ENCODE data around the gene NOCT.
"Not testable (repeated sequence)": the region's sequence is repeated elsewhere in the genome, so short reads cannot be mapped to it uniquely, and the experiment has no call there.

Gene NOCT, protein sequence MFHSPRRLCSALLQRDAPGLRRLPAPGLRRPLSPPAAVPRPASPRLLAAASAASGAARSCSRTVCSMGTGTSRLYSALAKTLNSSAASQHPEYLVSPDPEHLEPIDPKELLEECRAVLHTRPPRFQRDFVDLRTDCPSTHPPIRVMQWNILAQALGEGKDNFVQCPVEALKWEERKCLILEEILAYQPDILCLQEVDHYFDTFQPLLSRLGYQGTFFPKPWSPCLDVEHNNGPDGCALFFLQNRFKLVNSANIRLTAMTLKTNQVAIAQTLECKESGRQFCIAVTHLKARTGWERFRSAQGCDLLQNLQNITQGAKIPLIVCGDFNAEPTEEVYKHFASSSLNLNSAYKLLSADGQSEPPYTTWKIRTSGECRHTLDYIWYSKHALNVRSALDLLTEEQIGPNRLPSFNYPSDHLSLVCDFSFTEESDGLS

DNA sequence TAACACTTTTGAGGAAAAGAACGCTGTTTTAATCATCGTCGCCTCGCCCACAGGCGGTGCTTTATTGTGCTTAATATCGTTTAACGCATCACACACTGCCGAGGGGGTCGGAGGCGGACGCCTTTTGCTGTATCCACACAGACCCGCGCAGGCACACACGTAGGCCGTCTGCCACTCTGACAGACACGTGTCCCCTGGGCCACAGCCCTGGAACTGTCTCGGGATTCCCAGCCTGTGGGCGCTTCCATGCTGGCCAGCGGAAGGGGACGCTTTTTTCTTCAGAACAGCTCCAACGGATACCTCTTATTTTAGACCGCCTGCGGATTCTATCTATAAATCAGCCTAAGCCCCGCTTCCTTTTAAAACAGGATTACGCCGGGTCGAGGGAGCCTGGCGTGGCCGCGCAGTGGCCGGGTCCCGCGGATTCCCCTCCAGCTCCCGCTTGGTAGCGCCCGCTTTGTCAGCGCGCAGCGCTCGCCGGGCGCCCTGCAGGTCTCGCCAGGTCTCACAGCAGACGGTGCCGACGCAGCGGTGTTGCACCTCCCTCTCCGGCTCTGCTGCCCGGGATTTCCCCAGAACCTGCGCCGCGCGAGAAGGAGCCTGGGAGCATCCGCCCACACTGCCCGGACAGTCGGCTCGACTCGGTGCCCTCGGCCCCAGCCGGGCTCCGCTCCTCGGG, at the start of gene NOCT:
NOCT (plus strand) TSS at position 513 of the 679 bp plus-strand sequence. CDS start 201 bp downstream, outside the sequence.
- Histone ChIP-seq H3K4me3 (peak within 1 kb of the TSS; percentile 70 to 93 (median 80)), H3K27ac (peak within 1 kb of the TSS; percentile 42 to 99 (median 94))

DNA sequence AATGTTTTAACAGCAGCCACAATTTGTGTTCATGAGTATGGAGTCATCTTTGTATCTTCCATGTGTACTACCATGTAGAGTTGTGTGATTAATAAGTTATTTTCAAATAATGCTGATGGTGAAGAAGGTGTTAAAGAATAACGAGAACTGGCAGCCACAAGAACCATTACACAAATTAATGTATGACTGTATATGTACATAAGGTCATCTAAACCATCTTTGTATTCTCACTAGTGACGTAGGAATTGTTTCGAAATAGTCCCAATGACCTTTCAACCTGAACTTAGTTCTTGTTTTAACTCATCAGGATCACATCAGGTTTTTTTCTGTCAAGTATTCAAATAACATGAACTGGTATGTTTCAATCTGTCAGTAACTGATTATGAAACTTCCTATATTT, 48.3 kb upstream of the NOCT start:
- H3K27ac ChIP-seq, result no peak overlapping the region
- no peak overlapping the region for H3K4me3 ChIP-seq

DNA sequence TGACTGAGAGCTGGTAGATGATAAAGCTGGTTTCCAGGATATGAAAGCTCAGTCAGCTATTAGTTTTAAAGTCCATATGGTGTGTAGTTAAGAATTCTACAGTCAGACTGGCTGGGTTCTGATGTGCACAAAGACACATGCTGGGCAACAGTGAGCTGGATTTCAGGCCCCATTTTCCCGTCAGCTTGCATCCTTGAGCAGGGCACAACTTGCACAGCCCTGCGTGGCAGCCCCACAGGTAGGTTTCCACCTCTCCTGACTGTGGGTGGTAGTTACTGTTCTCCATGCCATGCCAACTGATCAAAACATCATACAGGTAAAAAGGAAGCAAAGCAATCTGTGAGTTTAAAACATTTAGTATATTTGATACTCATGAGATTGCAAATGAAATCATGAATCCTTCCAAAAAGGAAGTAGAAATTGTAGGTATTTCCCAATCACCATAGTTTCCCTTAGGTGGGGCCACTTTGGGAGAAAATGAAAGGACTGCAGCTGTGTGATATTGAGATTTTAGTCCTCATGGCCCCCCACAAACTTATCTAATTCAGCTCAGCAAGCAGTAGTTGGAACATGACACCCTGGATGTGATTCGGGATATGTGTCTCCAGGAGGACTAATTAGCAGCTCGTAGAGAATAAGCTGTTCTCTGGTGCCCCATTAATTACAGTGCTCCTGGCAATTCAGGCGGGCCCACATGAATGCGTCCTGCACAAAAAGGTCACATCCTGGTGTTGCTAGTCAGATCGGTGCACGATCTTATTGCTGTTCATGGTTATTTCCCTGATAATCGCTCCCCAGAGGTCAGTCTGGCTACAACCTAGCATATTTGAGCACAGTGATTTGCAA, 42.4 kb upstream of the NOCT start:
- Histone ChIP-seq H3K27ac (peak overlapping the region in 2 of 21 experiments; percentile 13 to 62), H3K4me3 (no peak overlapping the region)

DNA sequence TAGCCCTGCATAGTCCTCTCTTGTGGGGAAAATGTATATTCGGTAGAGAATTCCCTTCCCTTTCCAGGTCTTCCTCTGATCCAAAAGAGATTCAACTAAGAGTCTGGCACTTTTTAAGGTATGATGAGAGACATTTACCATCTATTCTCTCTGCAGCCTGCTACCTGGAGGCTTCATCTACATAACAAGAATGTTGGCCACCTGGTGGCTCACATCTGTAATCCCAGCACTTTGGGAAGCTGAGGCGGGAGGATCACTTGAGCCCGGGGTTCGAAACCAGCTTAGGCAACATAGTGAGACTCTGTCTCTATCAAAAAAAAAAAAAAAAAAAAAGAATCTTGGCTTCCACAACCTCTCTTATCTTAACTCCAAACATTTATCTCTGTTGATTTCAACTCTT, 40.4 kb upstream of the NOCT start:
- Histone ChIP-seq H3K4me3 (no peak overlapping the region), H3K27ac (no peak overlapping the region)

DNA sequence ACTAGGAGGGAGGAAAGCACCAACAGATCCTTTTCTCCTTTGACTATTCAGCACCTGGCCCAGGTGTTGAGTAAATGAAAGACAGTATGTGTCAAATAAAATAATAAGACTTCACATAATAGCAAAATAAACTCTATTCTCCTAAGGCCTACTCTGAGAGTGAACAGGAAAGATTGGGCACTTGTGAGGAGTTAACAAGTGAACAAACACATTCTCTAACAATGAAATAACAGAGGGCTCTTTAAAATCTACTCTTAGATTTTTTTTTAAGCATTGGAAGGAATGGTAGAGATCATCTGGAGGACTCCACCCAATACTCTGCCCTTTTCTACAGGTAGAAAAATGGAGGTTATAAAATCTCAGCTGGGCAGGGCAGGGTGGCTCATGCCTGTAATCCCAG, 39.1 kb upstream of the NOCT start:
- Histone ChIP-seq H3K4me3 (no peak overlapping the region), H3K27ac (no peak overlapping the region)

DNA sequence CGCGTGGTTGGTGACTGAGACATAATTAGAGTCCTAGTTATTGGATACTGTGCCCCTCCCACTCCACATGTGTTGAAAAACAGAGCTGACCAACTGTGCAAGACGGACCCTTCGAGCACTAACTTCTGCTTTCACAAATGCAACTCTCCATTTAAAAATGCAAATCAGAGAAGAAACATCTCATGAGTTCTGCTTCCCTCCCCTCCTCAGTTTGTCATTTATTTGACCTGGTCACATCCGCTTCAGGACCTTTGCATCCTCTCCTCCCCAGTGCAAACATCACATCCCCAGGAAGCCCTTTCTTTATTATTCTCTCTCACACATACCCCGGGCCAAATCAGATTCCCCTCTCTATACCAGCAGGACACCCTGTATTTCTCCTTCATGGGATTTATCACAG, 38.1 kb upstream of the NOCT start:
- Histone ChIP-seq H3K27ac (peak overlapping the region in 1 of 21 experiments; percentile 8), H3K4me3 (no peak overlapping the region)

DNA sequence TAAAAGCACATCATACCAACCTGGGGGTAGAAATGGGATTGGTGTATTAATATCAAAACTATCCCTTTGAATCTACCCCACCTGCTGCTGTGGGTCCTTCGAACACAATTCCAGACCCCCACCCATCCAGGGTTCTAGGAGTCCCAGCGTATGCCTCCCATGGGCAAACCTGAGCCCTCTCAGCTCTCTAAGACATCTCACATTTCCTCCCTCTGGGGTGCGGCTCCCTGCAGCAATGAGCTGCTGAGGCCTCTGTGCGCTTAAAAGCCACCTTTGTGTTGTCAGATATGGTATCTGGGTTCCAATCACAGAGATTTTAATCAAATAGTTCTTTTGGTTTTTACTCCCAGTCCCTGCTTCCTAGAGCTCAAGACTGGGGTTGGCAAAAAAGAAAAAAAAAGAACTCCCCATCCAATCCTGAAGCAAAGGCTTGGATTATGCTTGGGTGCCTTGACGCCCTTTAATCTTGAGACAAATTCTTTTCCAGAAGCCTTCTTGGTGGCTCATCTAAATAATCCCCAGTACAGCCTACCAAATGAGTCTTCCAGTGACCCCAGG, 37.5 kb upstream of the NOCT start:
- H3K4me3 ChIP-seq, result no peak overlapping the region
- peak overlapping the region in 1 of 21 experiments; percentile 8 for H3K27ac ChIP-seq

DNA sequence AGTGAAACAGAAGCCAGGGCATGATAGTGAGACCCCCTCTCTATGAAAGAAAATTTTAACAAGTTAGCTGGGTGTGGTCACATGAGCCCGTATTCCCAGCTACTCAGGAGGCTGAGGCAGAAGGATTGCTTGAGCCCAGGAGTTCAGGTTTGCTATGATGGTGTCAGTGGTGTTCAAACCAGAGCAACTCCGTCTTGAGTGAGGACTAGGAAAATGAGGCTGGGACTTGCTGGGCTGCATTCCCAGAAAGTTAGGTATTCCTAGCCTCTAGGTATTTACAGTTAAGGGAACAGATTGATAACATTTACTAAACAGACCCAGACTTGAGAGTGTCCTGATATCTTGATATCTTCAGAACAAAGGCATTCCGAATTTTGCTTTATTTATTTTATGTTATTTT, 37.0 kb upstream of the NOCT start:
- no peak overlapping the region for H3K4me3 ChIP-seq
- H3K27ac ChIP-seq, result no peak overlapping the region

DNA sequence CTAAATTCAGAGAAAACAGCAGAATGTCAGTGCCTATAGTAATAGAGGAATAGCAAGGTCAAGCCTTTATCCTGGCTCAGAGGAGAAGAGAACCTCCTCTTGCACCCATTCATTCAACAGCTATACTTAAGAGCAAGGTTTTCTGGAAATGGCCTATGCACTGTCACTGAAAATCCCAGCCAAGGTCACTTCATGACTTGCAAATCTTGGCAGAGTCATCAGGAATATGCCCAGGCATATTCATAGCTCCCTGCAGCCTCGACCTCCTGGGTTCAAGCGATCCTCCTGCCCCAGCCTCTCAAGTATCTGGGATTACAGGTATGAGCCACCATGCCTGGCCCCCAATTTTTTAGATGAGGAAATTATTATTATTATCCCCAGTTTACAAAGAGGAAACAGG, 35.8 kb upstream of the NOCT start:
- no peak overlapping the region for H3K27ac ChIP-seq

DNA sequence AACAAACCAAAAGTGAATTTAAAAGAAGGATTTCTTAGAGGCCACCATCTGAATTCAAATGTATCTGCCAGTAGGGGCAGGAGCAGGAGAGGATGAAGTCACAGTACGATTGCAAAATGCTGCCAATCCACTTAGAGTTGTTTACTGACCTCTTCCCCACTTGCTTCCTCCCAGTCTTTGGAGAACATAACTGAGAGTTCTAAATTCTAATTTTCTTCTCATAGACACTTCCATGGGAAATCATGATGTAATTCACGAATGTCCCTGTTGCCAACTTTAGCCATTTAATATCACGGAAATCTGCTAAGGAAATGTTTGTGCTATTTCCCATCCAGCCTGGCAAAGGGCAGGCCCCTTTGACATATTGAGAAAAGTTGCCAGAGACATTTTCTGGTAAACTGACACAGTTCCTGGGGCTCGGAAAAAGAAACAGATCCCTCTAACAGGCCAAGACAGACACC, 33.6 kb upstream of the NOCT start:
- Histone ChIP-seq H3K27ac (peak overlapping the region in 13 of 21 experiments; percentile 14 to 73 (median 60)), H3K4me3 (no peak overlapping the region)

More for the DNA sequence above, 35.8 kb upstream of the NOCT start:
- H3K4me3 ChIP-seq, result no peak overlapping the region

DNA sequence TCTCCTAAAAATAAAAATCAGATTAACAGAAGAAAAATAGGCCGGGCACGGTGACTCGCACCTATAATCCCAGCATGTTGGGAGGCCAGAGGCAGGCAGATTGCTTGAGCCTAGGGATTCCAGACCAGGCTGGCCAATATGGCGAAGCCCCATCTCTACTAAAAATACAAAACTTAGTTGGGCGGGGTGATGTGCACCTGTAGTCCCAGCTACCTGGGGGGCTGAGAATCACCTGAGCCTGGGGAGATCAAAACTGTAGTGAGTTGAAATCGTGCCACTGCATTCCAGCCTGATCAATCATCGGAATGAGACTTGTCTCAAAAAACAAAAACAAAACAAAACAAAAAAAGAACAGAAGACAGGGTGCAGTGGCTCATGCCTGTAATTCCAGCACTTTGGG, 32.8 kb upstream of the NOCT start:
- Histone ChIP-seq H3K4me3 (no peak overlapping the region), H3K27ac (peak overlapping the region in 12 of 21 experiments; percentile 14 to 73 (median 61))

DNA sequence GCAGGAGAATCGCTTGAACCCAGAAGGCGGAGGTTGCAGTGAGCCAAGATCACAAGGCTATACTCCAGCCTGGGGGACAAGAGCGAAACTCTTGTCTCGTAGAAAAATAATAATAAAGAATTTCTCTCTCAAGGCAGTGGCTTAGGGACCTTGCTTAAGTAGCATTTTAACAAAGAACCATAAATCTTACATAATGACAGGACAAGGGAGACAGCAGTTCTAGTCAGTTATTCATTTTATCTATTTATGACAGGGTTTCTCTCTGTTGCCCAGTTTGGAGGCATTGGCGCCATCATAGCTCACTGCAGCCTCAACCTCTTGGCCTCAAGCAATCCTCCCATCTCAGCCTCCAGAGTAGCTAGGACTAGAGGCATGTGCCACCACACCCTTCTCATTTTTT, 31.9 kb upstream of the NOCT start:
- Histone ChIP-seq H3K27ac (peak overlapping the region in 3 of 21 experiments; percentile 19 to 73 (median 70)), H3K4me3 (no peak overlapping the region)

DNA sequence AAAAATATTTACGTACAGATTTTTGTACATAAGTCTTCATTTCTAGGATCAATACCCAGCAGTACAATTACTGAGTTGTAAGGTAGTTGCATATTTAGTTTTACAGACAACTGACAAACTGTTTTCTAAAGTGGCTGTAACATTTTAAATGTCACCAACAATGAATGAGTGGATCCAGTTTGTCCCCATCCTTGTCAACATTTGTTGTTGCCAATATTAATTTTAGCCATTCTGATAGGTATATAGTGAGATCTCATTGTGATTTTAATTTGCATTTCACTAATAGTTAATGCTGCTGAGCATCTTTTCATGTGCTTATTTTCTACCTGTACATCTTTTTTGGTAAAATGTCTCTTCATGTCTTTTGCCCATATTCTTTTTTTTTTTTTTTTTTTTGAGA, 30.9 kb upstream of the NOCT start:
- Histone ChIP-seq H3K4me3 (no peak overlapping the region), H3K27ac (no peak overlapping the region)

DNA sequence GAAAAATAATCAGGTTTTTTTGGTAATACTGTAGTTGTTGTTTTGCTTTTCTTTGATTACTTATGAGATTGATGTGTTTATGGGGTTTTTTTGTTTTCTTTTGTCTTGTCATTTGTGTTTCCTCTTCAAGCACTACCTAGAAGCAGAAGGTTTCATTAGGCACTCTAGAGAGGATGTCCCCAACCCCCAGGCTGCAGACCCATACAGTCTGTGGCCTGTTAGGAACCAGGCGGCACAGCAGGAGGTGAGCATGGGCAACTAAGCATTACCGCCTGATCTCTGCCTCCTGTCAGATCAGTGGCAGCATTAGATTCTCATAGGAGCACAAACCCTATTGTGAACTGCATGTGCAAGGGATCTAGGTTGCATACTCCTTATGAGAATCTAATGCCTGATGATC, 22.9 kb upstream of the NOCT start:
- H3K4me3 ChIP-seq, result no peak overlapping the region
- no peak overlapping the region for H3K27ac ChIP-seq

DNA sequence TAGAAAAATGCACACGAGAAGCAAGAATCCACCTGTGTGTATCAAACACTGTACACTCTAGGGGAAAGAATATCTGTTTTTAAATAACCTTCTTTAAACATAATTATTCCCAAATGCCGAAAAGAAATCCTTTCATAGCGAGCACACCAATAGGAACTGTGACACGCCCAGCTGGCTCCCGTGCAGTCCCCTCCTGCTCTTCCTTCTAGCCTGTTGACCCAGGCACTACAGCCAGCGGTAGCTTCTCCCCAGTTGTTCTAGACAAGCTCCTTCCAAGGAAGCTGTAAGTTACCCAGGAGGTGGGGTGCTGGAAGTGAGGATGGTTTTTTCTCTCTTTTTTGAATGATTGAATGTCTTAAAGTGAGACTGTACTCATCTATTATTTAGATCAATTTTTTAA, 19.5 kb upstream of the NOCT start:
- no peak overlapping the region for H3K27ac ChIP-seq

DNA sequence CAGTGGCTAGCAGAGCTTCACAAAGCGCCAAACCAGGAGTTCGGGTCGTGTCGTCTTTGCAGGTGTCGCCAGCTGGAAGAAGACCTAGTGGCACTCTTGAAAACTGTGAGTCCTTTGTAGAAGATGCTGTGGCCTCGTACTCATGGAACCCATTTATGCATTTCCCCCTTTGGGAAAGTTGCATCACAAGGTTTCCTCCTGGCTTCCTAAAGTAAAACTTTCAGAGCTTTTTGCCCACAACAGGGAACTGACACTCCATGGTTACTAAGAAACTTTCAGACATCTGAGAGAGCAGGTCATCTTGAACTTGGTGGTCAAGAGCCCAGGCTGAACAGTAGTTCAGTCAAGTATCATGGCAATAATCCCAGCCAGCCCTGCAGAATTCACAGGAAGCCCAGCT, 15.9 kb upstream of the NOCT start:
- no peak overlapping the region for H3K4me3 ChIP-seq
- H3K27ac ChIP-seq, result no peak overlapping the region

More for the DNA sequence above, 19.5 kb upstream of the NOCT start:
- H3K4me3 ChIP-seq, result no peak overlapping the region

DNA sequence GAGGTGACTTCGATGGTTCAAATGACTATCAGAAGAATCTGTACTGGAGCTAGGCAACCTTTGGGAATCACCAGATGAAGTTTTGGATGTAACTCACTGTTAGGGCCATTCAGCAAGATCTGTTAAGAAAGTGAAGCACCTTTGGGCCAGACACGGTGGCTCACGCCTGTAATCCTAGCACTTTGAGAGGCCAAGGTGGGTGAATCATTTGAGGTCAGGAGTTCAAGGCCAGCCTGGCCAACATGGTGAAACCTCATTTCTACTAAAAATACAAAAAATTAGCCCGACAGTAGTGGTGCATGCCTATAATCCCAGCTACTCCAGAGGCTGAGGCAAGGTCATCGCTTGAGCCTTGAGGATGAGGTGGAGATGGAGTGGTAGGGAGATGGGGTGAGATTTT, 15.4 kb upstream of the NOCT start:
- not testable (repeated sequence) for H3K4me3 ChIP-seq, H3K27ac ChIP-seq

DNA sequence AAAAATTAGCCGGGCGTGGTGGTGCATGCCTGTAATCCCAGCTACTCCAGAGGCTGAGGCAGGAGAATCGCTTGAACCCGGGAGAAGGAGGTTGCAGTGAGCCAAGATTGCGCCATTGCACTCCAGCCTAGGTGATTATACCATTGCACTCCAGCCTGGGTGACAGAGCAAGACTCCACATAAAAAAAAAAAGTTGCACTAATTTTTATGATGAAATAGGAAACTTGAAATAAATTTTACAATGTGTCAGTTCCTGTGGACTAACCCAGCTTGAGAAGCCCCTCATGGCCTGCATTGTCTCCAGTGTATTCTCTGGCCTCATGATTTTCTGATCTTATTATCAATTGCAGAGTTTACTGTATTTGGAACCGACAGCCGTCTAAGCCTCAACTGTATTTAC, 14.2 kb upstream of the NOCT start:
- H3K27ac ChIP-seq, H3K4me3 ChIP-seq: not testable (repeated sequence)

DNA sequence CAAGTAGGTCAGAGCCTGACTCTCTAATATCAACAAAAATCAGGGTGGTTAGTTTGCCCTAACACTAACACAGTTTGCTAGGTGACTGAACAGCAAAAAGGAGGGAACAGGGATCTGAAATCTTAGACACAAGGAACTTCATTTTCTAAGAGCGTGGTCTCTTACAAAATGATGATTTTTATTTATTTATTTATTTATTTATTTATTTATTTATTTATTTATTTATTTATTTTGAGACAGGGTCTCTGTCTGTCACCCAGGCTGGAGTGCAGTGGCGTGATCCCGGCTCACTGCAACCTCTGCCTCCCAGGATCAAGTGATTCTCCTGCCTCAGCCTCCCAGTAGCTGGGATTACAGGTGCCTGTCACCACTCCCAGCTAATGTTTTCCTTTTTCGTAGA, 11.9 kb upstream of the NOCT start:
- not testable (repeated sequence) for H3K4me3 ChIP-seq, H3K27ac ChIP-seq

DNA sequence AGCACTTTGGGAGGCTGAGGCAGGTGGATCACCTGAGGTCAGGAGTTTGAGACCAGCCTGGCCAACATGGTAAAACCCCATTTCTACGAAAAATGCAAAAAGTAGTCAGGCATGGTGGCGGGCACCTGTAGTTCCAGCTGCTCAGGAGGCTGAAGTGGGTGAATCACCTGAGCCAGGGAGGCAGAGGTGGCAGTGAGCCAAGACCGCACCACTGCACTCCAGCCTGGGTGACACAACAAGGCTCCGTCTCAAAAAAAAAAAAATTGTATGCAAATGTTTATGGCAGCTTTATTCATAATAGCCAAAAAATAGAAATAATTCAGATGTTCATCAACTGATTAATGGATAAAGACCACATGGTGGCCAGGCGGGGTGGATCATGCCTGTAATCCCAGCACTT, 9.8 kb upstream of the NOCT start:
- no peak overlapping the region for H3K4me3 ChIP-seq
- H3K27ac ChIP-seq, result no peak overlapping the region

Measured in skin epidermis (tissue), 12 donors.